ENCODE data around the gene THAP2.
"Not testable (repeated sequence)": the region's sequence is repeated elsewhere in the genome, so short reads cannot be mapped to it uniquely, and the experiment has no call there.

Gene THAP2

DNA sequence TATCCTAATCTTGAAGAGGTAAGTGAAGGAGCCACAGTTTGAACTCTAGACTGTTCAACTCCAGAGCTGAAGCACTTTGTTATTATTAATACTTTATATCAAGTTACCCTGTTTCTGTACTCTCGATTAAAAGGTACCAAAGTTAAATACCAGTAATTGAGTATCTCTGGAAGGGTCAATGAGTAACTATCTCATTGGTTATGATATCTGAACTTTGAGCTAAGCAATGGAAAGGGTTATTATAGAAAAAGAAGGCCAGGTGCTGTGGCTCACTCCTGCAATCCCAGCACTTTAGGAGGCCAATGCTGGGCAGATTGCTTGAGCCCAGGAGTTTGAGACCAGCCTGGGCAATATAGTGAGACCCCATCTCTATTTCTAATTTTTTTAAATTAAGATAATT lies 31.7 kb downstream of the THAP2 start:
- in situ Hi-C loops (cut with HindIII; ENCODE audit: low sequenced_read_pairs), result no loop called here

DNA sequence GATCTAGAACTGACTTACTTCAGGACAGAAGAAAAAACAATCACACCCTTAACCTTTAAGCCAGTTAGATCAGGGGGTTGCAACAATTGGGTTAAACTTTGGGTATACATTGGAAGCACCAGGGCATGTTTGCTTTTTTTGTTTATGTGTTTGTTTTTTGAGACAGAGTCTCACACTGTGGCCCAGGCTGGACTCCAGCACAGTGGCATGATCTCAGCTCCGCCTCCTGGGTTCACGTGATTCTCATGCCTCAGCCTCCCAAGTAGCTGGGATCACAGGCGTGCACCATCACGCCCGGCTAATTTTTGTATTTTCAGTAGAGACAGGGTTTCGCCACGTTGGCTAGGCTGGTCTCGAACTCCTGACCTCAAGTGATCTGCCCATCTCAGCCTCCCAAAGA lies 38.1 kb downstream of the THAP2 start:
- in situ Hi-C loops (cut with HindIII; ENCODE audit: low sequenced_read_pairs), result not testable (repeated sequence)

DNA sequence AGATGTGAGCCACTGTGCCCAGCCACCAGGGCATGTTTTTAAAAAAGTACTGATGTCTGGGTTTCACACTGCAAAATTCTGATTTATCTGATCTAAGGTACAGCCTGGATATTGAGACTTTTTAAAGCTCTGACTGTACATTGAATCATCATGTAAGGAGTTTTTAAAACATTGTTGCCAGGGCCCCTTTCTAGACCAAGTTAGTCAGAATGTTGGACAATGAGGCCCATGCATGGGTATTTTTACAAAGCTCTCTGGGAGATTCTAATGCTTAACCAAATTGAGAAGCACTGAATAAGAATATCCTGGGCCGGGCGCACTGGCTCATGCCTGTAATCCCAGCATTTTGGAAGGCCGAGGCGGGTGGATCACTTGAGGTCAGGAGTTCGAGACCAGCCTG lies 38.5 kb downstream of the THAP2 start:
- in situ Hi-C loops (cut with HindIII; ENCODE audit: low sequenced_read_pairs), result no loop called here

DNA sequence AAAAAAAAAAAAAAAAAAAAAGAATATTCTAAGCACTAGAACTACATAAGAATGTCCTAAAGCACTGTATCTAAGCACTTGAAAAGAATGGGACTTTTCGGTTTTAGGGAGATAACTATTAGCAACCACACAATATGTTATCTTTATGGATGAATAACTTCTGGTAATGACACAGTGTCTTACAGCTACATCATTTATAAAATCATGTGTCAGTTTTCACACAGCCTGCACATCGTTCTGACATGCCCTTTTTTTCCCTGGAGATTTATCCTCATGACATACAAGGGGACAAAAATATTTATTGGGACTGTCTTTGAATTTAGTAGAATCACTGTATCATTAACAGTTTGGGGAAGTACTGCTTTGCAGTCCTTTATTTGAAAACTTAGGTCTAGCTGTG lies 39.1 kb downstream of the THAP2 start:
- in situ Hi-C loops (cut with HindIII; ENCODE audit: low sequenced_read_pairs), result no loop called here

DNA sequence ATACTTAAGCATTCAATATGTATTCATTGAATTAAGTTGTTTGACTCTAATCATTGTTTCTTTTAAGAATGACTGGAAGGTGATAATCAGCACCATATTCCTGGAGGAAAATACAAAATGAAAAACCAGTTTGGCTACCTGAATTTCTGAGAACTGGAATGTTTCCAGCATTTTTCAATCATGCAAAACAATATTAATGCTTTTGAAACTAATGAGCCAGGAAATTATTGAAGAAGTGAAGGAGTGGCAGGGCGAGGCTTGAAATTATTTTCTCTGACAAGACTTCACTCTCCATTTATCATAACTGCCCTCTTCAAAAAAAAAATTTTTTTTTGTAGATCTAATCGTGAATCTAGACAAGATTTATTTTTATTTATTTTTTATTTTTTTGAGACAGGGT lies 40.8 kb downstream of the THAP2 start:
- in situ Hi-C loops (cut with HindIII; ENCODE audit: low sequenced_read_pairs), result no loop called here

DNA sequence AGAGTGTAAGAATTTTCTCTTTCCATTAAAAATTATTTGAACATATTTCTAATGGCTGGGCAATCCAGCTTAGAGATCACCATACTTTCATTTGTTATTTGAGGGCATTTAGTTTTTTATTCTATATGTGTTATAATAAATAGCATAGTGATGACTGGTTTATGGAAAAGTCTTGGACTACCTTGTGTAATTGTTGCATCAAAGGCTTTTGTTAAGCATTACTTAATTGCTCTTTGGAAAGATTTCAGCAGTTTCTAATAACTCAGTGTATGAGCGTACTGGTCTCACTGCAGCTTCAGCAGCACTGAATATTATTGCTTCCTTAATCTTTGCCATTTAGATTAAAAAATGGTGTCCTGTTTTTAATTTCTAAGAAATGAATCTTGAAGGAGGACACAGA lies 44.6 kb downstream of the THAP2 start:
- in situ Hi-C loops (cut with HindIII; ENCODE audit: low sequenced_read_pairs), result no loop called here

DNA sequence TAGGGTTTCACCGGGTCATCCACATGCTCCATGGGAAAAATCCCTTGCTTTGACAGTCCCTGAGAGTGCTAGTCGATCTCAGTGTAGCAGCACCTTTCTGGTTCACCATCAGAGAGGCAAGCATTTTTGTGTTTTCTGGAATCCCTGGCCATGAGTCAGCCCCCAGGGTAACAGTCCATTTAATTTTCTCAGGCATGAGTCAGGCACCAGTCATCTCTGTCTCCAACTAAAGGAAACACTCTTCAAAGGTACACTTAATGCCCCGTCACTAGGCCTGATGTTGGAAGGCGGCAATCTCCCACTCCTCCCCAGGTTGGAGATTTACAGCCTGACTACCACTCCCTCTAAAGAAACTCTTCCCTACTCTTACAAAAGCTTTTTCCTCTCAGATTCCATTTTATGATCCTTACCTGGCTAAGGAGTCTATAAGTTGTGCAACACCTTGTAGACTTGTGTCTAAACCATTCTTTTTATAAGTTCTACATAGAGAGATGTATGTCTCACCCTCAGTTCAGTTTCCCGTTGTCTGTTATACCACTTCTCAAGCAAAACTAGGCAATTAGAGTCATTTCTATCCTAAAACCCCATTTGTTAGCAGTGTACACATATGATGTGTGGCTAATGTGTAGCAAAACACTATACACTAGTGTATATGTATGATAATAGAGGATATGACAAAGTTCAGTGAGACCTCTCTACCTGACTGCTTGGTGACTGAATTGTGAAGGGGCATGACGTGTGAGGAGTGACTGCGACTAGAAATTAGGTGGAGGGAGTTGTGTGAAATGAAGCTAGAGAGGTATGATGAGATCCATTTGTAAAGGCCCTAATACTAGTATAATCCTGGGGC lies 46.4 kb downstream of the THAP2 start:
- in situ Hi-C loops (cut with HindIII; ENCODE audit: low sequenced_read_pairs), result no loop called here

DNA sequence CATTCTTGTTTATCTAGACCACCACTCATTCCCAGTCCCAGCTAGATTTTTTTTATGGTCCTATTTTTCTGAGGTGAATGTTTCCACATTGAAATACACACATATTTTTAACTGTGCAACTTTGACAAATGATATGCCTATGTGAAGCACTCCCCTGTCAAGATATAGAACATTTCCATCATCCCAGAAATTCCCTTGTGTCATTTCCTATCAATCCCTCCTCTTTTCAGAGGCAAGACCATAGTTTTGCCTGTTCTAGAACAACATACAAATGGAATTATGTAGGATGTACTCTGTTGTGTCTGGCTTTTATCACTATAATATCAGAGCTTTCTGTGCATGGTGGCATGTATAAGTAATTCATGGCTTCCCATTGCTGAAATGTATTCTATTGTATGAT lies 54.5 kb downstream of the THAP2 start:
- in situ Hi-C loops (cut with HindIII; ENCODE audit: low sequenced_read_pairs), result loop anchor here (5.0 kb wide), 1 partner anchor 56 kb away; the partner anchor contains the start of genes THAP2 and ZFC3H1

DNA sequence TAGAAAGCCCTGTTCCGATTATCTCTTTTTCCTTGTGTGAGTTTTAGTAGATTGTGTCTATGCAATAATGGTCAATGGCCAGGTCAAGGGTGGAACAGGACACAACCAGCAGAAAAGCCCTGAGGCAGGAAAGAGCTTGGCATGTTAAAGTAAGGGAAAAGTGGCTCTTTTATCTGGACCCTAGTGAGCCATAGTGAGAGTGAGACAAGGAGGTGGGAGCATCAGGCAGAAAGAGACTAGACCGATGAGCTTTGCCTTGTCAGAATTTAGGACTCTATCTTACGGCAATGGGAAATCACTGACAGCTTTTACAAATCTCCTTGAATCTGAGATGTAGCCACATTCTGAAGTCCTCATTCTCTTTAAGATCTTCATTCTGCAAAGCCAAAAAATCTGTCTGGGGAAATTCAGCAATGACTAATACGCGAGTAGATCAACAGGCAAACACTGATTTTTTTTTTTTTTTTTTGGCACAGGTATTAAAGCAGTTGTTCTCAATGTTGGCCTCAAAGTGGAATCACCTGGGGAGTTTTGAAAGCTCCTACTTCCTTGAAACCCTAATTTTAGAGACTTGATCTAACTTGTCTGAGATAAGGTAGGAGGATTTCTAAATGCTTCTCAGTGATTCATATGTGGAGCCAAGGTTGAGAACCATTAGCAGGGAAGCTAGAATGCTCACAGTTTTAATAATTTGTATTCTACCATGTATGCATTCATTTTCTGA lies 55.7 kb downstream of the THAP2 start:
- in situ Hi-C loops (cut with HindIII; ENCODE audit: low sequenced_read_pairs), result loop anchor here (5.0 kb wide), 1 partner anchor 58 kb away; the partner anchor contains the start of genes THAP2 and ZFC3H1

DNA sequence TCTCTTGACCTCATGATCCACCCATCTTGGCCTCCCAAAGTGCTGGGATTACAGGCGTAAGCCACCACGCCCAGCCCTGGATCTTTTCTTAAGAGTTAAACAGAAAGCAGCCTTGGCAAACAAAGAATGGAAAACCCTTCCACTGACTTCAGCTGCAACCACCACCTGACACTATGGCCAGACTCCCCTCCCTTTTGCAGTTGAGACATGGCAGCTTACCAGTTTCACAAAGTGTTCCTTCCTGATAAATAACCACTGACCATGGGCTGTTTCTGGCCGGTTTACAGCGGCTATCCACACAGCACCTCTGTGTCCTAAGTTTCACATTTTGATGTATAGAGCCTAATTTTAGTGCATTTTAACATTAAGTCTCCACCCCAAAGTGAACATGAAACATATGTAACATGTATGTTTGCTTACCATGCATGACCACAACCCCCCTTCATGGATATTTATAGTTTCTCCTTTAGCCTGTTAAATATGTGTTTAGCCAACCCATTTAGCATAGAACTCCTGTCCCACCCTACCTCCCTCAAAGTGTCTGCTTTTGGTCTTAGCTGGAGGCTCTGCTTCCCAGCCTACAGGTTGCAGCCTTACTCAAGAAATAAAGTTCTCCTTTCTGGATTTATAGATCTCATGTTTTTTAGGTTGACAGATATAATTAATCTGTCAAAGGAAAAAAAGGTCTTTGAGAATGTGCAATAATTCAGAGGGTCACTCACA lies 57.8 kb downstream of the THAP2 start:
- in situ Hi-C loops (cut with HindIII; ENCODE audit: low sequenced_read_pairs), result no loop called here

DNA sequence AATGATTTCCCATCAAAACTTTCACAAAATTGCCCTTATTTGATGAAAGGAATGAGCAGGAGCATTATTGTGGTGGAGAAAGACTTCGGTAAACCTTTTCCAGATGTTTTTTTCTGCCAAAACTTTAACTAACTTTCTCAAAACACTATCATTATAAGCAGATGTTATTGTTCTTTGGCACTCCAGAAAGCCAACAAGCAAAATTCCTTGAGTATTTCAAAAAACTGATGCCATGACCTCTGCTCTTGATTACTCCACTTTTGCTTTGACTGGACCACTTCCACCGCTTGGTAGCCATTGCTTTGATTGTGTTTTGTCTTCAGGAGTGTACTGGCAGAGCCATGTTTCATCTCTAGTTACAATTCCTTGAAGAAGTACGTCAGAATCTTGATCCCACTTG lies 60.9 kb downstream of the THAP2 start:
- in situ Hi-C loops (cut with HindIII; ENCODE audit: low sequenced_read_pairs), result no loop called here

DNA sequence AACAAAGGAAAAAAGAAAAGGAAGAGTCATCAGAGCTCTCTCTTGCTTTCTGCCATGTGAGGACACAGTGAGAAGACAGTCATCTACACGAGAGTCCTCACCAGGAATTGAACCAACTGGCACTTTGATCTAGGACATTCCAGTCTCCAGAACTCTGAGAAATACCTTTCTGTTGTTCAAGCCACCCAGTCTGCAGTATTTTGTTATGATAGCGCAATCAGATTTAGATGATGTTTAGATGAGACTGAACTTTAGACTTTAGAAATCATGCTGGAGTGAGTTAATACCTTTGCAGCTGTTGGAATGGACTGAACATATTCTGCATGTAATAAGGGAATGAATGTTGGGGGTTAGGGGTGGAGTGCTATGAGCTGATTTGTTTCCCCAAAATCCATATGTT lies 62.4 kb downstream of the THAP2 start:
- in situ Hi-C loops (cut with HindIII; ENCODE audit: low sequenced_read_pairs), result no loop called here

DNA sequence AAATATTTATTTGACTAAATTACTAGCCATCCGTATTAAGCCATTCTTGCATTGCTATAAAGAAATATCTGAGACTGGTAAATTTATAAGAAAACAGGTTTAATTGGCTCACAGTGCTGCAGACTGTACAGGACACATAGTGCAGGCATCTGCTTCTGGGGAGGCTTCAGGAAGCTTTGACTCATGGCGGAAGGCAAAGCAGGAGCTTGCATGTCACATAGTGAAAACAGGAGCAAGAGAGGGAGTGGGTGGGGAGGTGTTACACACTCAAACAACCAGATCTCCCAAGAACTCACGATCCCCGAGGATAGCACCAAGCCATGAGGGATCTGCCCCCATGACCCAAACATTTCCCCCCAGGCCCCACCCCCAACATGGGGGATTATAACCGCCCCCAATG lies 63.9 kb downstream of the THAP2 start:
- in situ Hi-C loops (cut with HindIII; ENCODE audit: low sequenced_read_pairs), result no loop called here

Measured in endothelial cell of hepatic sinusoid (primary cell).